ENCODE data around the gene MRPL32.

DNA sequence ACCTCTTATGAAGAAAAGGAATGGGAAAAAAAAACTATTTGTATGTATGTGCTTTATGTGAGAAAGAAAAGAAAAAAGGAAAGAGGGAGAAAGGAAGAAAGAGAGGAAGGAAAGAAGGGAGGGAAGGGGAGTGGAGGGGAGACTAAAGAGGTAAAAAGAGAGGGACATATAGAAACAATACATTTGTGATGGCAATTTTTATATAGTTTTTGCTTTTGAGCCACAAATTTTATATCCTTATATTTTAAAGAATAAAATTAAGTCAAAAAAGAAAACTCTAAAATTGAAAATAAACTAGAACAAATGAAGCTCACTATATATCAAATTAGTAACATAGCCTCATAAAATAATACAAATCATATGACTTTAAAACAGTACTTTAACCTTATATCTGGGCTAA is 31.3 kb upstream of the MRPL32 start:
- TF ChIP-seq GABPA (IDR thresholded peaks at IDR 0.05; ENCODE audit: low read depth, low read length) (no peak), GABPA (CRISPR knock-in tag; IDR thresholded peaks at IDR 0.05; ENCODE audit: low read depth) (no peak), IKZF1 (IDR thresholded peaks at IDR 0.05) (no peak), CBFB (CRISPR knock-in tag; IDR thresholded peaks at IDR 0.05) (no peak), MXI1 (IDR thresholded peaks at IDR 0.05; ENCODE audit: borderline replicate concordance, low read depth, low read length) (no peak)
- TF ChIP-seq, protein P1, sequence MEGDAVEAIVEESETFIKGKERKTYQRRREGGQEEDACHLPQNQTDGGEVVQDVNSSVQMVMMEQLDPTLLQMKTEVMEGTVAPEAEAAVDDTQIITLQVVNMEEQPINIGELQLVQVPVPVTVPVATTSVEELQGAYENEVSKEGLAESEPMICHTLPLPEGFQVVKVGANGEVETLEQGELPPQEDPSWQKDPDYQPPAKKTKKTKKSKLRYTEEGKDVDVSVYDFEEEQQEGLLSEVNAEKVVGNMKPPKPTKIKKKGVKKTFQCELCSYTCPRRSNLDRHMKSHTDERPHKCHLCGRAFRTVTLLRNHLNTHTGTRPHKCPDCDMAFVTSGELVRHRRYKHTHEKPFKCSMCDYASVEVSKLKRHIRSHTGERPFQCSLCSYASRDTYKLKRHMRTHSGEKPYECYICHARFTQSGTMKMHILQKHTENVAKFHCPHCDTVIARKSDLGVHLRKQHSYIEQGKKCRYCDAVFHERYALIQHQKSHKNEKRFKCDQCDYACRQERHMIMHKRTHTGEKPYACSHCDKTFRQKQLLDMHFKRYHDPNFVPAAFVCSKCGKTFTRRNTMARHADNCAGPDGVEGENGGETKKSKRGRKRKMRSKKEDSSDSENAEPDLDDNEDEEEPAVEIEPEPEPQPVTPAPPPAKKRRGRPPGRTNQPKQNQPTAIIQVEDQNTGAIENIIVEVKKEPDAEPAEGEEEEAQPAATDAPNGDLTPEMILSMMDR (CRISPR knock-in tag; IDR thresholded peaks at IDR 0.05), result no peak
